GM18517 (cell line): ENCODE results near the gene VANGL1.
A peak's percentile ranks its signal among the peaks of the same experiment; 100 is the strongest.

ENCODE experiments used
- ATAC-seq: cut with Tn5 transposase; IDR thresholded peaks from one replicate; pipeline ENCODE4 v1.9.1; 2021; ENCODE audit warnings: mild to moderate bottlenecking, moderate library complexity; ENCODE audit not compliant: unreplicated experiment

Gene VANGL1

GRCh38 chr1:115643225-115643624 is 1.5 kb downstream of the VANGL1 start:
- no peak for ATAC-seq

GRCh38 chr1:115643666-115644065 is 1.9 kb downstream of the VANGL1 start:
- ATAC-seq = no peak

- no peak for ATAC-seq
Measured at GRCh38 chr1:115644109-115644508, 2.3 kb downstream of the VANGL1 start.

GRCh38 chr1:115647047-115647446 is 5.3 kb downstream of the VANGL1 start:
- ATAC-seq = no peak

- no peak for ATAC-seq
Measured at GRCh38 chr1:115647507-115647906, 5.7 kb downstream of the VANGL1 start.

GRCh38 chr1:115647919-115648650 is 6.3 kb downstream of the VANGL1 start:
- no peak for ATAC-seq

- ATAC-seq = peak; percentile 79
Measured at GRCh38 chr1:115648717-115649691, 7.2 kb downstream of the VANGL1 start.

- no peak for ATAC-seq
Measured at GRCh38 chr1:115649964-115650363, 8.2 kb downstream of the VANGL1 start.

GRCh38 chr1:115650961-115651360 is 9.2 kb downstream of the VANGL1 start:
- ATAC-seq = no peak

- ATAC-seq = no peak
Measured at GRCh38 chr1:115651391-115651790, 9.6 kb downstream of the VANGL1 start.

- ATAC-seq = no peak
Measured at GRCh38 chr1:115652236-115652788, 10.5 kb downstream of the VANGL1 start.

- ATAC-seq = no peak
Measured at GRCh38 chr1:115654125-115654524, 12.4 kb downstream of the VANGL1 start.

- no peak for ATAC-seq
Measured at GRCh38 chr1:115654663-115655305, 13.0 kb downstream of the VANGL1 start.

- no peak for ATAC-seq
Measured at GRCh38 chr1:115655306-115655663, 13.5 kb downstream of the VANGL1 start.

- no peak for ATAC-seq
Measured at GRCh38 chr1:115655916-115656315, 14.1 kb downstream of the VANGL1 start.

GRCh38 chr1:115656461-115657077 is 14.8 kb downstream of the VANGL1 start:
- ATAC-seq = no peak

- ATAC-seq = no peak
Measured at GRCh38 chr1:115658646-115659045, 16.9 kb downstream of the VANGL1 start.

- ATAC-seq = no peak
Measured at GRCh38 chr1:115660151-115660550, 18.4 kb downstream of the VANGL1 start.

GRCh38 chr1:115661157-115661556 is 19.4 kb downstream of the VANGL1 start:
- ATAC-seq = no peak

- ATAC-seq = no peak
Measured at GRCh38 chr1:115665319-115666096, 23.7 kb downstream of the VANGL1 start.
